ENCODE measurements around the gene USP33.

Gene USP33

GRCh38 chr1:77673716-77674355 is 85.8 kb downstream of the USP33 start:
- FAIRE-seq (no peak), DNase-seq (ENCODE audit: insufficient read length, low spot score) (no peak)
- TF ChIP-seq TAF1 (IDR thresholded peaks at IDR 0.05; ENCODE audit: low read depth, low read length) (no peak), POLR2A (IDR thresholded peaks at IDR 0.05; ENCODE audit: low read depth, low read length) (no peak), POU2F2 (IDR thresholded peaks at IDR 0.05; ENCODE audit: low read depth, low read length) (no peak), POLR2AphosphoS5 (IDR thresholded peaks at IDR 0.05; ENCODE audit: low read depth, low read length) (no peak), PAX5 (IDR thresholded peaks at IDR 0.05; ENCODE audit: insufficient read depth, low read length, severe bottlenecking) (no peak), SPI1 (IDR thresholded peaks at IDR 0.05; ENCODE audit: low read depth, low read length) (no peak)

- FAIRE-seq = no peak
- TF ChIP-seq POLR2AphosphoS5 (IDR thresholded peaks at IDR 0.05; ENCODE audit: low read depth, low read length) (no peak), TAF1 (IDR thresholded peaks at IDR 0.05; ENCODE audit: low read depth, low read length) (no peak), POU2F2 (IDR thresholded peaks at IDR 0.05; ENCODE audit: low read depth, low read length) (no peak), POLR2A (IDR thresholded peaks at IDR 0.05; ENCODE audit: low read depth, low read length) (no peak), PAX5 (IDR thresholded peaks at IDR 0.05; ENCODE audit: insufficient read depth, low read length, severe bottlenecking) (no peak), SPI1 (IDR thresholded peaks at IDR 0.05; ENCODE audit: low read depth, low read length) (no peak)
- DNase-seq (ENCODE audit: insufficient read length, low spot score) = no peak
Measured at GRCh38 chr1:77673030-77673429, 86.6 kb downstream of the USP33 start.

- DNase-seq (ENCODE audit: insufficient read length, low spot score) = no peak
- FAIRE-seq = no peak
- no peak for TF ChIP-seq TAF1 (IDR thresholded peaks at IDR 0.05; ENCODE audit: low read depth, low read length)
- no peak for TF ChIP-seq POU2F2 (IDR thresholded peaks at IDR 0.05; ENCODE audit: low read depth, low read length)
- TF ChIP-seq SPI1 (IDR thresholded peaks at IDR 0.05; ENCODE audit: low read depth, low read length) = no peak
- TF ChIP-seq POLR2A (IDR thresholded peaks at IDR 0.05; ENCODE audit: low read depth, low read length) = no peak
- no peak for TF ChIP-seq POLR2AphosphoS5 (IDR thresholded peaks at IDR 0.05; ENCODE audit: low read depth, low read length)
- TF ChIP-seq PAX5 (IDR thresholded peaks at IDR 0.05; ENCODE audit: insufficient read depth, low read length, severe bottlenecking) = no peak
Measured at GRCh38 chr1:77672374-77672773, 87.3 kb downstream of the USP33 start.

- DNase-seq (ENCODE audit: insufficient read length, low spot score) (no peak), FAIRE-seq (peak; percentile 20)
- TF ChIP-seq POLR2A (IDR thresholded peaks at IDR 0.05; ENCODE audit: low read depth, low read length) (no peak), PAX5 (IDR thresholded peaks at IDR 0.05; ENCODE audit: insufficient read depth, low read length, severe bottlenecking) (no peak), POU2F2 (IDR thresholded peaks at IDR 0.05; ENCODE audit: low read depth, low read length) (no peak), SPI1 (IDR thresholded peaks at IDR 0.05; ENCODE audit: low read depth, low read length) (no peak), POLR2AphosphoS5 (IDR thresholded peaks at IDR 0.05; ENCODE audit: low read depth, low read length) (no peak), TAF1 (IDR thresholded peaks at IDR 0.05; ENCODE audit: low read depth, low read length) (no peak)
Measured at GRCh38 chr1:77671836-77672235, 87.8 kb downstream of the USP33 start.

GRCh38 chr1:77670330-77670729 is 89.3 kb downstream of the USP33 start:
- no peak for DNase-seq (ENCODE audit: insufficient read length, low spot score)
- FAIRE-seq = no peak
- no peak for TF ChIP-seq POLR2A (IDR thresholded peaks at IDR 0.05; ENCODE audit: low read depth, low read length)
- no peak for TF ChIP-seq POU2F2 (IDR thresholded peaks at IDR 0.05; ENCODE audit: low read depth, low read length)
- TF ChIP-seq POLR2AphosphoS5 (IDR thresholded peaks at IDR 0.05; ENCODE audit: low read depth, low read length) = no peak
- no peak for TF ChIP-seq SPI1 (IDR thresholded peaks at IDR 0.05; ENCODE audit: low read depth, low read length)
- no peak for TF ChIP-seq PAX5 (IDR thresholded peaks at IDR 0.05; ENCODE audit: insufficient read depth, low read length, severe bottlenecking)
- TF ChIP-seq TAF1 (IDR thresholded peaks at IDR 0.05; ENCODE audit: low read depth, low read length) = no peak

GRCh38 chr1:77668924-77669449 is 90.7 kb downstream of the USP33 start:
- DNase-seq (ENCODE audit: insufficient read length, low spot score) (no peak), FAIRE-seq (no peak)
- no peak for TF ChIP-seq POLR2A (IDR thresholded peaks at IDR 0.05; ENCODE audit: low read depth, low read length)
- TF ChIP-seq SPI1 (IDR thresholded peaks at IDR 0.05; ENCODE audit: low read depth, low read length) = no peak
- no peak for TF ChIP-seq POLR2AphosphoS5 (IDR thresholded peaks at IDR 0.05; ENCODE audit: low read depth, low read length)
- no peak for TF ChIP-seq TAF1 (IDR thresholded peaks at IDR 0.05; ENCODE audit: low read depth, low read length)
- no peak for TF ChIP-seq POU2F2 (IDR thresholded peaks at IDR 0.05; ENCODE audit: low read depth, low read length)
- no peak for TF ChIP-seq PAX5 (IDR thresholded peaks at IDR 0.05; ENCODE audit: insufficient read depth, low read length, severe bottlenecking)

- DNase-seq (ENCODE audit: insufficient read length, low spot score) = no peak
- TF ChIP-seq TAF1 (IDR thresholded peaks at IDR 0.05; ENCODE audit: low read depth, low read length) (no peak), POU2F2 (IDR thresholded peaks at IDR 0.05; ENCODE audit: low read depth, low read length) (no peak), POLR2A (IDR thresholded peaks at IDR 0.05; ENCODE audit: low read depth, low read length) (no peak), PAX5 (IDR thresholded peaks at IDR 0.05; ENCODE audit: insufficient read depth, low read length, severe bottlenecking) (no peak), POLR2AphosphoS5 (IDR thresholded peaks at IDR 0.05; ENCODE audit: low read depth, low read length) (no peak), SPI1 (IDR thresholded peaks at IDR 0.05; ENCODE audit: low read depth, low read length) (no peak)
- peak; percentile 41 for FAIRE-seq
Measured at GRCh38 chr1:77664939-77665516, 94.6 kb downstream of the USP33 start.

GRCh38 chr1:77661696-77662095 is 98.0 kb downstream of the USP33 start:
- DNase-seq (ENCODE audit: insufficient read length, low spot score) (no peak), FAIRE-seq (no peak)
- no peak for TF ChIP-seq POLR2AphosphoS5 (IDR thresholded peaks at IDR 0.05; ENCODE audit: low read depth, low read length)
- no peak for TF ChIP-seq PAX5 (IDR thresholded peaks at IDR 0.05; ENCODE audit: insufficient read depth, low read length, severe bottlenecking)
- TF ChIP-seq SPI1 (IDR thresholded peaks at IDR 0.05; ENCODE audit: low read depth, low read length) = no peak
- no peak for TF ChIP-seq POU2F2 (IDR thresholded peaks at IDR 0.05; ENCODE audit: low read depth, low read length)
- no peak for TF ChIP-seq POLR2A (IDR thresholded peaks at IDR 0.05; ENCODE audit: low read depth, low read length)
- TF ChIP-seq TAF1 (IDR thresholded peaks at IDR 0.05; ENCODE audit: low read depth, low read length) = no peak

GRCh38 chr1:77659879-77660593 is 99.6 kb downstream of the USP33 start:
- FAIRE-seq (no peak), DNase-seq (ENCODE audit: insufficient read length, low spot score) (no peak)
- TF ChIP-seq TAF1 (IDR thresholded peaks at IDR 0.05; ENCODE audit: low read depth, low read length) = no peak
- TF ChIP-seq POLR2AphosphoS5 (IDR thresholded peaks at IDR 0.05; ENCODE audit: low read depth, low read length) = no peak
- TF ChIP-seq PAX5 (IDR thresholded peaks at IDR 0.05; ENCODE audit: insufficient read depth, low read length, severe bottlenecking) = no peak
- no peak for TF ChIP-seq POLR2A (IDR thresholded peaks at IDR 0.05; ENCODE audit: low read depth, low read length)
- no peak for TF ChIP-seq SPI1 (IDR thresholded peaks at IDR 0.05; ENCODE audit: low read depth, low read length)
- TF ChIP-seq POU2F2 (IDR thresholded peaks at IDR 0.05; ENCODE audit: low read depth, low read length) = no peak
